ENCODE data around the gene ZNF264. TPM values are rescaled to one million over a fixed set of nuclear protein-coding genes. Genes with fewer than 3 reads are reported as not detected.
A peak's percentile ranks its signal among the peaks of the same experiment; 100 is the strongest.

ZNF264 gene
- polyA plus RNA-seq, 3 donors from 2014 or later: 13.3 to 17.3 (median 14.8) TPM

GRCh38 chr19:57262044-57262443, 70.7 kb downstream of the ZNF264 start:
- Mint-ChIP-seq H3K36me3 (peaks cover 22 to 39% (median 30%) of the 10 kb centered on the region in 3 donors), H3K9me3 (no peaks in the 10 kb centered on the region), H3K27ac (no peak overlapping the region), H3K4me3 (no peak overlapping the region), H3K27me3 (ENCODE audit: low read depth in 3 of 3) (no peaks in the 10 kb centered on the region), H3K4me1 (peaks cover 0 to 4% of the 10 kb centered on the region in 2 donors)
- no peak for DNase-seq

- Mint-ChIP-seq H3K4me3 (no peak overlapping the region), H3K27ac (no peak overlapping the region), H3K9me3 (no peaks in the 10 kb centered on the region)
These were observed 72.0 kb downstream of the ZNF264 start for GRCh38 chr19:57263244-57263741.

GRCh38 chr19:57267291-57267690, 76.0 kb downstream of the ZNF264 start:
- no peak for DNase-seq
- H3K9me3 Mint-ChIP-seq: no peaks in the 10 kb centered on the region

More at GRCh38 chr19:57263244-57263741, 72.0 kb downstream of the ZNF264 start:
- H3K36me3 Mint-ChIP-seq: peaks cover 18 to 39% (median 27%) of the 10 kb centered on the region in 3 donors
- H3K27me3 Mint-ChIP-seq (ENCODE audit: low read depth in 3 of 3): no peaks in the 10 kb centered on the region
- no peak for DNase-seq
- no peaks in the 10 kb centered on the region for H3K4me1 Mint-ChIP-seq

GRCh38 chr19:57269515-57270250, 78.4 kb downstream of the ZNF264 start:
- no peak overlapping the region for H3K27ac Mint-ChIP-seq
- H3K36me3 Mint-ChIP-seq: peaks cover 9 to 31% (median 20%) of the 10 kb centered on the region in 3 donors
- no peaks in the 10 kb centered on the region for H3K9me3 Mint-ChIP-seq
- no peaks in the 10 kb centered on the region for H3K4me1 Mint-ChIP-seq
- no peak for DNase-seq
- no peak overlapping the region for H3K4me3 Mint-ChIP-seq
- no peaks in the 10 kb centered on the region for H3K27me3 Mint-ChIP-seq (ENCODE audit: low read depth in 3 of 3)

More at GRCh38 chr19:57267291-57267690, 76.0 kb downstream of the ZNF264 start:
- Mint-ChIP-seq H3K4me1 (no peaks in the 10 kb centered on the region), H3K27me3 (ENCODE audit: low read depth in 3 of 3) (no peaks in the 10 kb centered on the region), H3K4me3 (no peak overlapping the region), H3K27ac (no peak overlapping the region), H3K36me3 (peaks cover 3 to 25% (median 11%) of the 10 kb centered on the region in 3 donors)

GRCh38 chr19:57271280-57271679, 80.0 kb downstream of the ZNF264 start:
- H3K36me3 Mint-ChIP-seq: peaks cover 9 to 28% (median 22%) of the 10 kb centered on the region in 3 donors
- no peak overlapping the region for H3K4me3 Mint-ChIP-seq
- no peaks in the 10 kb centered on the region for H3K27me3 Mint-ChIP-seq (ENCODE audit: low read depth in 3 of 3)
- no peaks in the 10 kb centered on the region for H3K4me1 Mint-ChIP-seq
- peak overlapping the region in 1 of 6 donors; percentile 2 for H3K27ac Mint-ChIP-seq
- no peaks in the 10 kb centered on the region for H3K9me3 Mint-ChIP-seq
- DNase-seq: no peak

Other genes starting within 250 kb of the ZNF264 start
- gene USP29, start 71.5 kb upstream of the ZNF264 start, polyA plus RNA-seq: not detected
- not detected for gene ZIM3, start 46.3 kb upstream of the ZNF264 start, polyA plus RNA-seq
- gene DUXA, start 24.0 kb upstream of the ZNF264 start, polyA plus RNA-seq: not detected
- 1 to 10 TPM in 2 of 3 donors, not detected in 1; 1.8 to 2.5 TPM for gene AURKC, start 39.5 kb downstream of the ZNF264 start, polyA plus RNA-seq
- 1 to 10 TPM; 1.9 to 3.0 (median 2.9) TPM for gene ZNF805, start 49.1 kb downstream of the ZNF264 start, polyA plus RNA-seq
- gene ZNF460, start 89.0 kb downstream of the ZNF264 start, polyA plus RNA-seq: 1 to 10 TPM; 1.1 to 7.0 (median 4.3) TPM
- 1 to 10 TPM; 2.1 to 4.6 (median 2.5) TPM for gene ZNF543, start 129.0 kb downstream of the ZNF264 start, polyA plus RNA-seq
- 1 to 10 TPM; 1.2 to 3.7 (median 2.0) TPM for gene ZNF304, start 159.8 kb downstream of the ZNF264 start, polyA plus RNA-seq
- gene TRAPPC2B, start 172.1 kb downstream of the ZNF264 start, polyA plus RNA-seq: 10 to 100 TPM; 22.4 to 33.6 (median 30.9) TPM
- gene ZNF547, start 172.1 kb downstream of the ZNF264 start, polyA plus RNA-seq: 1 to 10 TPM in 1 of 3 donors, under 1 TPM in 2; 0.54 to 2.1 (median 0.61) TPM
- 10 to 100 TPM; 13.4 to 16.1 (median 15.9) TPM for gene ZNF548, start 198.4 kb downstream of the ZNF264 start, polyA plus RNA-seq
- gene ZNF17, start 219.7 kb downstream of the ZNF264 start, polyA plus RNA-seq: 1 to 10 TPM; 4.2 to 5.4 (median 4.3) TPM
- gene ZNF749, start 243.8 kb downstream of the ZNF264 start, polyA plus RNA-seq: 10 to 100 TPM in 2 of 3 donors, 1 to 10 TPM in 1; 4.1 to 41.0 (median 27.0) TPM